Upper lobe of left lung (tissue), 4 donors: ENCODE measurements around the gene ANAPC2.

Experiments used
- CTCF ChIP-seq, 6 experiments: fragments of 450-650 bp in 4 of 6; fragments of 200-600 bp in 2 of 6; sonication (generic) in 2 of 6; IDR thresholded peaks; one replicate each; pipeline ENCODE4 v1.5.1; 2016 to 2019; ENCODE audit warnings: antibody characterized with exemption in 6 of 6
- EP300 ChIP-seq, 4 donors: sonication (generic); formaldehyde crosslinking; IDR thresholded peaks; one replicate each; pipeline ENCODE4 v1.5.1; 2017; ENCODE audit warnings: antibody characterized with exemption in 4 of 4, control low read depth in 2 of 4
- POLR2A ChIP-seq, 4 donors: fragments of 450-650 bp; IDR thresholded peaks; one replicate each; pipeline ENCODE4 v1.5.1; 2016 to 2017; ENCODE audit warnings: antibody characterized with exemption in 4 of 4, mild to moderate bottlenecking in 2 of 4
- POLR2AphosphoS5 ChIP-seq, 2 donors: sonication (generic); formaldehyde crosslinking; IDR thresholded peaks; one replicate each; pipeline ENCODE4 v1.5.1; 2017; ENCODE audit warnings: antibody characterized with exemption in 2 of 2

GRCh38 chr9:137147091-137147792 is 41.1 kb downstream of the ANAPC2 start:
- TF ChIP-seq CTCF (IDR thresholded peaks at IDR 0.05) = no peak
- TF ChIP-seq EP300 (IDR thresholded peaks at IDR 0.05) = no peak
- no peak for TF ChIP-seq POLR2AphosphoS5 (IDR thresholded peaks at IDR 0.05)
- no peak for TF ChIP-seq POLR2A (IDR thresholded peaks at IDR 0.05)
